ENCODE data around the gene IMMP2L.

Gene IMMP2L

DNA sequence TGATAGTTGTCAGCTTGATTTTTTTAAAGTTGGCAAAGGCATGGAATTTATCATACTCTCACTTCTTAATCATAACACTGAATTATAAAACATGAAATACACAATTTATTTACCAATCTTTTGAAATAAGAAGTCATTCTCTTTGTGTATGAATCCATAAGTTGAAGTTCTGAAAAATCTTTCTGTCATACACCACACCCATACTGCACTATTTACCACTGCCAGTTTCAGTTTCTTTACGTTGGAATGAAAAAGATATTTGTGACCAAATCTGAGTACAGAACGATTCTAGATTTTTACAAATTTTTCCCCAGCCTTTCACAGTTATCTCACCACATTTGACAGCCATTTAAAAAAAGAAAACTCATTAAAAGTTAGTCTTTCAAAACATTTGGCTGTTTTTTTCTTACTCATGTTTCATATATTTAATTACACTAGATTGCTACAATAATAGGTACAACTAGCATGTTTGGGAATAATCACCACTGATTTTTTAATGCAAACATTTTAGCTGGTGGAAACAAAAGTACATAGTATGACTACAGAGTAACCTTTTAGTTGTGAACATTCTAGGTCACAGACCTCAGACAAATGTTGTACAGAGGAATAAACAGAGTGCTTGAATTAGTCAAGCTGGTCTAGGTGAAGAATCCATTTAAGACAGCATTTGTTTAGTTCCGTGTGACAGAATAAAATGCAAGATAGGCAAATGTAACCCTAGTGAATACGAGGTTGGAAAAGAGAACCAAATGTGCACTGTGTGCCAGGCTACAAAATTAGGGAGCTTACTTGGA lies 656.3 kb downstream of the IMMP2L start:
- H3K4me3 ChIP-seq (ENCODE audit: low read depth, low read length) = no peak overlapping the region
- TF ChIP-seq CTCF (IDR thresholded peaks at IDR 0.05; ENCODE audit: borderline replicate concordance, insufficient read depth, low read depth, low read length) = no peak

DNA sequence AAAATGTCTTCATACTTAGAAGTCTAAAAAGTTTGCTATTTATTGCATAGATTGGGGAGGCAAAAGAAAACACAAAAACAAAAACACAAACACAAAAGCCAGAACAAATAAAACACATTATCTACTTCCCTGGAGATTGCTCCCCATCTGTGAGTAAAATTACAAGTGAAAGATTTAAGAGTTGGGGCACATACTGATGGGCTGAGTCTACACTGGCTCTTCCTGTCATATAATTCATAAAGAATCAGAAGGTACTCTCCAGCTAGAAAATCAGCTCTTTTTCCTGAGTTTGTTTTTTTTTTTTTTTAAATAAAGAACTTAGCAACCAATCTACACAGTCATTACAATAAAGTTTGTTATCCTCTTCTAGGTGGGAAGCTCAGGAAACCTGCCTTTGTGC lies 663.8 kb downstream of the IMMP2L start:
- no peak overlapping the region for H3K4me3 ChIP-seq (ENCODE audit: low read depth, low read length)
- no peak for TF ChIP-seq CTCF (IDR thresholded peaks at IDR 0.05; ENCODE audit: borderline replicate concordance, insufficient read depth, low read depth, low read length)

GRCh38 chr7:110897538-110897937 lies 664.8 kb downstream of the IMMP2L start:
- no peak overlapping the region for H3K4me3 ChIP-seq (ENCODE audit: low read depth, low read length)
- TF ChIP-seq CTCF (IDR thresholded peaks at IDR 0.05; ENCODE audit: borderline replicate concordance, insufficient read depth, low read depth, low read length) = no peak

GRCh38 chr7:110894111-110894510 lies 668.2 kb downstream of the IMMP2L start:
- TF ChIP-seq CTCF (IDR thresholded peaks at IDR 0.05; ENCODE audit: borderline replicate concordance, insufficient read depth, low read depth, low read length) = no peak
- H3K4me3 ChIP-seq (ENCODE audit: low read depth, low read length) = no peak overlapping the region

DNA sequence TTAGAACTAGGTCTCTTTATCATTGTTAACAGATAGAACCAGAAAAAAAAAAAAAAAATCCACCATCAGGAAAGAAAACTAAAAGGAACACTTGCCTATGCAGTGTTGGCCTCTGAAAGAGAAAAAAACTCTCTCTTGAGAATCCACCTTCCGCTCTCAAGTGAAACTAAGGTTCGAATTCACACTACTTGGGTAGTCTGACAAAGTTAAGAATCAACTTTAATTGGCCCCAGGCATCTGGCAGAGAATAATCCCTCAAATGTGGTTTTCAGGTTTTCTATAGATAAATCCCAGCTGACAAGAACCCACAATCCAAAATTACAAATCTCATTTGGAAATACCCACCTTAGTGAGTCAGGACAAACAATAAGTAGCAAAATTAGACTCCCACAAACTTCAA lies 671.1 kb downstream of the IMMP2L start:
- H3K4me3 ChIP-seq (ENCODE audit: low read depth, low read length) = no peak overlapping the region
- no peak for TF ChIP-seq CTCF (IDR thresholded peaks at IDR 0.05; ENCODE audit: borderline replicate concordance, insufficient read depth, low read depth, low read length)

DNA sequence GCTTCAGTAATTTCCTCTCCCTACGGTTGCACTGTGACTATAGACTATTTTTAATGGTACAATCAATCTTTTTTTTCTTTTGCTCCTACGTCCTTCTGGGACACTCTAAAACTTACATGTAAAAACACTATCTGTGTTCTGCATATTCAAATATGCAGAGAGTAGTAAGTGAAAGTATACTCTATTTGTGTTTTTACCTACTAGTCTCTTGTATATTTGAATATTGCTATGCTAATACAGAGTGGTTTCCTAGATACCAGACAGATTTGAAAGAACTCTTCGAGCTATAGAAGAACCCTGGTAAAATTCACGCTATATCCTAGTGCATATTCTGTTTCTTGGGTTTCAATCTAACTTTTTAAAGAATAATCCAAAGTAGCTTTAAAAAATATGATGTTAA lies 672.2 kb downstream of the IMMP2L start:
- no peak for TF ChIP-seq CTCF (IDR thresholded peaks at IDR 0.05; ENCODE audit: borderline replicate concordance, insufficient read depth, low read depth, low read length)

DNA sequence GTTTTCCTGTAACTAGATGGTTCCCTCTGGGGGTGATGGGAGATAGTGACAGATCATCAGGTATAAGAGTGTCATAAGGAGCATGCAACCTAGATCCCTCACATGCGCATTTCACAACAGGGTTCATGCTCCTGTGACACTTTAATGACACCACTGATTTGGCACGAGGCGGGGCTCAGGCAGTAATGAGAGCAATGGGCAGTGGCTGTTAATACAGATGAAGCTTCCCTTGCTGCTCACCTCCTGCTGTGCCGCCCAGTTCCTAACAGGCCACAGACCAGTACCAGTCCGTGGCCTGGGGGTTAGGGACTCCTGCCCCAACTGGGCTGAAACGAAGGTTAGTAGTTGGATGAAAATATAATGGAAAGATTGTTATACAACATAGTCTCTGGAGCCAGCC lies 673.0 kb downstream of the IMMP2L start:
- H3K4me3 ChIP-seq (ENCODE audit: low read depth, low read length) = no peak overlapping the region
- TF ChIP-seq CTCF (IDR thresholded peaks at IDR 0.05; ENCODE audit: borderline replicate concordance, insufficient read depth, low read depth, low read length) = no peak

More for the DNA sequence above, 672.2 kb downstream of the IMMP2L start:
- H3K4me3 ChIP-seq (ENCODE audit: low read depth, low read length) = no peak overlapping the region

All from GM12875 (cell line).